Measurements from ENCODE around the gene RPS6KA2. TPM values are rescaled to one million over a fixed set of nuclear protein-coding genes. Genes with fewer than 3 reads are reported as not detected.

RPS6KA2 gene
- total RNA-seq, 1 experiment from 2014 or later: 12.3 TPM

DNA sequence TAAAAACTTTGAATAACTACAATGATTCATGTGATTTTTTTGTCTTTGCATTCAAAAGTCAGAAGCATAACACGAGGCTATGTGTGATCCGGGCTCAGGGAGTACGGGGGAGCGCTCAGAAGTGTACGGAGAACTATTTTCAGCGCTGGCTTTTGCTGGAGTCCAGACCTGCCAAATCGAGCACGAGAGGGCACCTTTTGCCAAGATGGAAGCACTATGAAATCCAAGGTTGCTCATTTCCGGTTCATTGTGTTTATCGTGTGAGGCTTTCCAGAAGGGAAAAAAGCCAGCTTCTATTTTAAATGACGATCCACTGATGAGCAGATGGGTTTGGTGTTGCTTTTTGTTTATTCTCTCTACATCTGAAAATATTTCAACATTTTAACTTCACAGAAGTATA, 51.8 kb downstream of the RPS6KA2 start:
- peaks cover 10% of the 10 kb centered on the region; the same call in 1 of the 2 replicates for H3K4me1 ChIP-seq (ENCODE audit: insufficient read depth, low read length)
- H2AFZ ChIP-seq (ENCODE audit: low read length): no peak overlapping the region
- H3K14ac ChIP-seq (ENCODE audit: insufficient read depth, low read length): no peak overlapping the region
- H3T11ph ChIP-seq (ENCODE audit: low read length): no peak overlapping the region
- peaks cover 26 to 32% of the 10 kb centered on the region in 2 experiments for H3K4me1 Mint-ChIP-seq
- no peak overlapping the region for H3K56ac ChIP-seq (ENCODE audit: insufficient read length, low read depth, low read length)
- H2BK15ac ChIP-seq (ENCODE audit: low read depth, low read length): no peak overlapping the region
- H3K27me3 Mint-ChIP-seq (ENCODE audit: low read depth): no peaks in the 10 kb centered on the region
- no peak overlapping the region for H3K27ac Mint-ChIP-seq
- no peak overlapping the region for H2BK12ac ChIP-seq (ENCODE audit: insufficient read length, low read depth, low read length)
- H3K23me2 ChIP-seq (ENCODE audit: insufficient read length, low read depth, low read length, poor library complexity, severe bottlenecking): no peaks in the 10 kb centered on the region
- no peak overlapping the region for H2BK120ac ChIP-seq (ENCODE audit: low read depth, low read length, poor library complexity, severe bottlenecking)
- no peak overlapping the region for H3K4me3 Mint-ChIP-seq
- H4K5ac ChIP-seq (ENCODE audit: insufficient read length, low read depth, low read length): no peak overlapping the region
- H3K9me3 Mint-ChIP-seq: peaks cover 20 to 32% of the 10 kb centered on the region in 2 experiments
- no peaks in the 10 kb centered on the region for H3K27me3 ChIP-seq (ENCODE audit: insufficient read depth, low read length)
- TF ChIP-seq, protein P1, sequence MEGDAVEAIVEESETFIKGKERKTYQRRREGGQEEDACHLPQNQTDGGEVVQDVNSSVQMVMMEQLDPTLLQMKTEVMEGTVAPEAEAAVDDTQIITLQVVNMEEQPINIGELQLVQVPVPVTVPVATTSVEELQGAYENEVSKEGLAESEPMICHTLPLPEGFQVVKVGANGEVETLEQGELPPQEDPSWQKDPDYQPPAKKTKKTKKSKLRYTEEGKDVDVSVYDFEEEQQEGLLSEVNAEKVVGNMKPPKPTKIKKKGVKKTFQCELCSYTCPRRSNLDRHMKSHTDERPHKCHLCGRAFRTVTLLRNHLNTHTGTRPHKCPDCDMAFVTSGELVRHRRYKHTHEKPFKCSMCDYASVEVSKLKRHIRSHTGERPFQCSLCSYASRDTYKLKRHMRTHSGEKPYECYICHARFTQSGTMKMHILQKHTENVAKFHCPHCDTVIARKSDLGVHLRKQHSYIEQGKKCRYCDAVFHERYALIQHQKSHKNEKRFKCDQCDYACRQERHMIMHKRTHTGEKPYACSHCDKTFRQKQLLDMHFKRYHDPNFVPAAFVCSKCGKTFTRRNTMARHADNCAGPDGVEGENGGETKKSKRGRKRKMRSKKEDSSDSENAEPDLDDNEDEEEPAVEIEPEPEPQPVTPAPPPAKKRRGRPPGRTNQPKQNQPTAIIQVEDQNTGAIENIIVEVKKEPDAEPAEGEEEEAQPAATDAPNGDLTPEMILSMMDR (conservative IDR thresholded peaks at IDR 0.05): no peak
- no peak overlapping the region for H3K4me2 ChIP-seq (ENCODE audit: insufficient read depth, insufficient read length, low read length)
- H3K9ac ChIP-seq (ENCODE audit: extremely low read depth, insufficient read length, low read length): no peak overlapping the region
- no CpG with 5 or more reads among the region's 11 CpGs for WGBS (ENCODE audit: extremely low coverage, insufficient read length, low lambda C conversion rate)
- no peak overlapping the region for H3K27ac ChIP-seq (ENCODE audit: insufficient read length, low read depth, low read length)
- DNase-seq: no peak
- no peaks in the 10 kb centered on the region for H4K20me1 ChIP-seq (ENCODE audit: control insufficient read depth, insufficient read depth, insufficient read length)
- H3K9me3 ChIP-seq (ENCODE audit: control insufficient read depth, low read depth, low read length): no peaks in the 10 kb centered on the region
- no peak overlapping the region for H2AK5ac ChIP-seq (ENCODE audit: insufficient read length, low read length)
- H3K23ac ChIP-seq (ENCODE audit: insufficient read length, low read depth, low read length): no peak overlapping the region
- no peaks in the 10 kb centered on the region for H3K79me1 ChIP-seq (ENCODE audit: insufficient read depth, low read depth, low read length, poor library complexity, severe bottlenecking)
- H2BK20ac ChIP-seq (ENCODE audit: low read depth, low read length, poor library complexity, severe bottlenecking): no peak overlapping the region
- no peaks in the 10 kb centered on the region; the same call in 1 of the 2 replicates for H3K79me2 ChIP-seq (ENCODE audit: insufficient read depth, low read length)
- H4K91ac ChIP-seq (ENCODE audit: insufficient read length, low read depth, low read length): no peak overlapping the region
- H3K4ac ChIP-seq (ENCODE audit: low read depth, low read length): no peak overlapping the region
- no peak overlapping the region for H2BK5ac ChIP-seq (ENCODE audit: insufficient read length, low read length)
- H4K8ac ChIP-seq (replicated peaks; ENCODE audit: insufficient read length, low read depth, low read length): no peak overlapping the region
- peaks cover 21 to 31% (median 28%) of the 10 kb centered on the region in 3 experiments for H3K36me3 Mint-ChIP-seq (ENCODE audit: insufficient read depth in 1 of 3, low read depth in 3 of 3)
- H3K18ac ChIP-seq (ENCODE audit: insufficient read length, low read depth, low read length): no peak overlapping the region
